Measurements from ENCODE around the gene ETNPPL.

GRCh38 chr4:108703966-108704365 lies 58.9 kb downstream of the ETNPPL start:
- TF ChIP-seq, protein P1, sequence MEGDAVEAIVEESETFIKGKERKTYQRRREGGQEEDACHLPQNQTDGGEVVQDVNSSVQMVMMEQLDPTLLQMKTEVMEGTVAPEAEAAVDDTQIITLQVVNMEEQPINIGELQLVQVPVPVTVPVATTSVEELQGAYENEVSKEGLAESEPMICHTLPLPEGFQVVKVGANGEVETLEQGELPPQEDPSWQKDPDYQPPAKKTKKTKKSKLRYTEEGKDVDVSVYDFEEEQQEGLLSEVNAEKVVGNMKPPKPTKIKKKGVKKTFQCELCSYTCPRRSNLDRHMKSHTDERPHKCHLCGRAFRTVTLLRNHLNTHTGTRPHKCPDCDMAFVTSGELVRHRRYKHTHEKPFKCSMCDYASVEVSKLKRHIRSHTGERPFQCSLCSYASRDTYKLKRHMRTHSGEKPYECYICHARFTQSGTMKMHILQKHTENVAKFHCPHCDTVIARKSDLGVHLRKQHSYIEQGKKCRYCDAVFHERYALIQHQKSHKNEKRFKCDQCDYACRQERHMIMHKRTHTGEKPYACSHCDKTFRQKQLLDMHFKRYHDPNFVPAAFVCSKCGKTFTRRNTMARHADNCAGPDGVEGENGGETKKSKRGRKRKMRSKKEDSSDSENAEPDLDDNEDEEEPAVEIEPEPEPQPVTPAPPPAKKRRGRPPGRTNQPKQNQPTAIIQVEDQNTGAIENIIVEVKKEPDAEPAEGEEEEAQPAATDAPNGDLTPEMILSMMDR (conservative IDR thresholded peaks at IDR 0.05 in 1 of 2, IDR thresholded peaks at IDR 0.05 in 1 of 2; ENCODE audit: extremely low read depth in 1 of 2, insufficient read depth in 1 of 2, low read depth in 1 of 2, low read length in 2 of 2) = no peak
- no peak for TF ChIP-seq EZH2 (IDR thresholded peaks at IDR 0.05; ENCODE audit: borderline replicate concordance, low read length)

Measured in mammary epithelial cell (primary cell).